HG03432 (cell line): Measurements from ENCODE around the gene RPAIN.

Experiments used
- ATAC-seq: cut with Tn5 transposase; IDR thresholded peaks from one replicate; pipeline ENCODE4 v1.9.1; 2021; ENCODE audit warnings: mild to moderate bottlenecking, moderate library complexity; ENCODE audit not compliant: unreplicated experiment

The RPAIN gene

GRCh38 chr17:5419959-5420653, at the start of gene RPAIN:
Gene RPAIN, plus strand, starts transcription at chr17:5420182. Its CDS starts 29 bp downstream, at chr17:5420211.
- peak; percentile 65 for ATAC-seq

GRCh38 chr17:5370411-5370810, 49.6 kb upstream of the RPAIN start:
- ATAC-seq = no peak

GRCh38 chr17:5373112-5373511, 46.9 kb upstream of the RPAIN start:
- ATAC-seq = peak; percentile 52

GRCh38 chr17:5378566-5379207, 41.3 kb upstream of the RPAIN start:
- no peak for ATAC-seq

- ATAC-seq = no peak
Measured at GRCh38 chr17:5379351-5380107, 40.5 kb upstream of the RPAIN start.

DNA sequence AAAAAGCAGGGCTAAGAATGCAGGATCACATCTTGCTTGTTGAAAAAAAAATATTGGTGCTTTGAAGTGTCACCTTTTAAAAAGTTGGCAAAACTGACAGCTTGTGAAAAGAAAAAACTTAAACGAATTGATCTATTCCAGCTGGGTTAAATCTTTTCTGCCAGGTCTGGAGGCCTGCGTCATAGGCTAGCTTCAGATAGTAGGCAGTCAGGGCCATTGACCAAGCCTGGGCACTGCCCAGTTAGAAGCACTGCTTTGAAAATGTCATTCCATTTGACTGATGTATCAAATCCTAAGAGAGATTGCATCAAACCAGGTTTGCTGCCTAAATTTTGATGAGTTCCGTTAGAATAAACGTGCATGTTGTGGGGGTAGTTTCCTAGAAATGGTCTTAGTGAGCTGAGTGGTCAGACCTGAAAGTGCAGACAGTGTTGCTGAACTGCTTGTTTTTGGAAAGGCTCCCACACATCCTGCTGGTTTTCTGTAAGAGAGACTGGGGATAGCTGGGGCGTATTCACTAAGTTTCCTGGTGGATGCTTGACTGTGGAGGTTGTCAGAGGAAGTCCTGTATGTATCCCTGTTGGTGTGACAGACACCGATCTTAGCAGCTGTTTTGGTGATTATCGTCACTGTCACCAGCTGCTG, 39.4 kb upstream of the RPAIN start:
- no peak for ATAC-seq

- ATAC-seq = no peak
Measured at GRCh38 chr17:5381542-5381941, 38.4 kb upstream of the RPAIN start.

DNA sequence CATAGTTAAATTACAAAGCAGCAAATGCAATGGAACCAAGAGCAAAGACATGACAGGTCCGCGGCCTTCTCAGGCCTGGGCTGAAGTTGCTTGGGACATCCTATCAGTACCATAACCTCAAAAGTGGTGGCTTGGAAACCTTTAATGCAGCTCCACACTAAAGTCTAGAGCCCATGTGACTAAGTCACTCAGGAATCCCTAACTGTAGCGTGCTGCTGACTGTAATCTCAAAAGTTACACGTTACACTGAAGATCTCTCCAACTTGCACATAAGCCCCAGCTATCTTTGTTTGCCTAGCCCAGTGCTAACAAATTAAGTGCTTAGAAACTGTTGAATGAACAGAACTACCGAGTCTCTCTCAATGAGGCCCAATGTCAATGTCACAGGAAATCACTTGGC, 28.3 kb upstream of the RPAIN start:
- no peak for ATAC-seq

GRCh38 chr17:5396612-5397011, 23.4 kb upstream of the RPAIN start:
- ATAC-seq = no peak

DNA sequence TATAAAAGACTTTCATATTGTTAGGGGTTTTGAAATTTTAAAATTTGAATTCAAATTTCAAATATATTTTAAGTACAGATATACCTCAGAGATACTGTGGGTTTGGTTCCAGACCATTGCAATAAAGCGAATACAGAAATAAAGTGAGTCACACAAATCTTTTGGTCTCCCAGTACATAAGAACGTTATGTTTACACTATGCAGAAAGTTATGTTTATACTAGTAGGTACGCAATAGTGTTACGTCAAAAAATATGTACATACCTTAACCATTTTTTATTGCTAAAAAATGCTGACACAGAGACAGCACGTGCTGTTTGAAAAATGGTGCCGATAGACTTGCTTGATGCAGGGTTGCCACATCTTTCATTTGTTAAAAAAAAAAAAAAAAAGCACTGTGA, 20.2 kb upstream of the RPAIN start:
- no peak for ATAC-seq

DNA sequence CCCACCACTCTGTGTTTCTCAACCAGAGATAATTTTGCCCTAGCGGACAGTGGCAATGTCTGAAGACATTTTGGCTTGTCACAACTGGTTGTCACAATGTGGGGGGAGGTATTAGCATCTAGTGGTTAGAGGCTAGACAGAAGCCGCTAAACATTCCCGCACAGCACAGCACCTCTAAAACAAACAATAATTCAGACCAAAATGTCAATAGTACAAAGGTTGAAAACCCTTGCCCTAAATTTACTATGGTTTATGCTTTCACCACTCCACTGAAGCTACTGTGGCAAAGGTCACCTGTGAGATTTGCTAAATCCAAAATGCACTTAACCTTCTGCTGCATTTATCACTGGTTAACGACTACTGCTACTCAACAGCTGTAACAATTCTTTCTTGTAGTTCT, 14.6 kb upstream of the RPAIN start:
- ATAC-seq = no peak

DNA sequence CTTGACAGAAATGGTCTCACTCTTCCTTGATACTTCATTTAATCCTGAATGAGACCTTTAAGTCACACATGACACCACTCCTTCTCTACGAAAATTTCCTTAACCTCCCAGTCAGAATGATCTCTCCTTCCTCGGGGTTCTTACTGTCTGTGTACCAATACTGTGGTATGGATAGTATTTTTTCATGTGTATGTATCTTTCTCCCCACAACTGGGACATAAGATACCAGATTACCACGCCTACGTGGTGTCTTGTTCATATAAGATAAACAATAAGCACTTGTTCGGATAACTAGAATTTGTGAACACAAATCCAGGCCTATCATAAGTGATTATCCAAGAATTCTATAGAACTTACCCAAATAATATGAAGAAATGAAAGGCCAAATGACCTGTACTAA, 11.8 kb upstream of the RPAIN start:
- ATAC-seq = no peak

DNA sequence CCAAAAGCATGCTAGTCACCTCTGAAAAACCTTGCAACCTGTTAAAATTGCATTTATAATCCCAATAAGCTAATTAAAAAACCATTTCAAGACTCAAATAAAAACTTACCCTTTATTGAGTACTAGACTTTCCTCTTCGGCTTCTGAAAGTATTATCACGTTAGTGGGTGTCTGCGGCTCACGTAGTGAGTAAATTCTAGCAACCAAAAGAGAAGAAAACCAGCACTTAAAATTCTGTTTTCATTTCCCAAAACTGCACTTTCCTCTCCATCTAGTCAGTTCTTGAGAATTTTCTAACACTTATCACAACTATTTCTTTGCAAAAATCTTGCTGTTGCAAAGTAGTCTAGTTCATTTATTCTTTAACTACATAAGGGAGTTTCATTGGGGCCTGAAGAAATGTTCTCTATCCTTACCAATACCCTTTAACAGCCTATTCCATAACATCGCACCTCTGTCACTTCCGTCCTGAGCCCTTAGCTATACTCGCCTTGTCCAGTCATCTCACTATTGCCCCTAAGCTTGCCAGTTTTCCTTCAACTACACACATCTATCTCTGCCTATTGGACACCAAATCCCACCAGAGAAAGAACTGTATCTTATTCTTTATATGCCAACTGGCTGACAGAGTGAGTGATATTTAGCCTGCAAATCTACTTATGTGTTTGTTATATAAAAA, 9.2 kb upstream of the RPAIN start:
- ATAC-seq = no peak

DNA sequence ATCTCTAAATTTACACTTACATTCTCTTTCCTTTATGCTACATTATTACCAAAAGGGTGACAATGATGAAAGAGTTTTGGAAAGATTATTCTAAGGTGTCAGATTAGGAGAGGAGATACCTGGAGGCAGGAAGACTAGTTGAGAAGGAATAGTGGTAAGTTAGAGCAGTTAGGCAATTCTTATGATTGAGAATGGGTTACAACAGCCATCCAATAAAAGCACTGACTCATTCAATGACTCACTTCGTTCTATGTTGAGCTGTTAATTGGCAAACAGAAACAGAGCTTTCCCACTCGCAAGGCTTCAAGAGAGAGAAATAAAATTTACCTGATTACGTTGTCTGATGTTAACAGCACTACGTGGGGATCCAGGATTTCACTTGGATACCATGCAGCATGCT, 6.3 kb upstream of the RPAIN start:
- ATAC-seq = no peak

- no peak for ATAC-seq
Measured at GRCh38 chr17:5416901-5417300, 3.1 kb upstream of the RPAIN start.

DNA sequence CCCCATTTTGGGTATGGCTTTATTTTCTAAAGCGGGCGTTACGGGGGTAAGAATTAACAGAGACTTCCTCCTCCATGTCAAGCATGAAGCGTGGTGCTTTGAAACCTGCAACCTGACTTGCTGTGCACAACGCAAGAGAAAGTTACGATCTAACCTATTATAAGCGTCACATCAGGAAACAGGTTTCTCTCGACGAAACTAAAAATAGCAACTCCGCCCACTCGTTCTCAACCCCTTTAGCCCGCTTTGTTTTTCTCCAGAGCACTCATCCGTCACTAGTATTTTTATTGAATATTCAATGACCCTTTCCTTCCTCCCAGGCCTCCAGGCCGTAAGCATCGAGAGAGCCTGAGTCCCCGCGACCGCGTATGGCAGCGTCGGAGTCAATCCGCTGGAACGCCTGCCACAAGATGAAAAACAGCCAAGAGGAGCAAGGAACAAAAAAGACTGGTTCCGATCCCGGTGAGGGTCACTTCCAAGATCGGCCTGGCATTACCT, 1.1 kb upstream of the RPAIN start:
- peak; percentile 30 for ATAC-seq

DNA sequence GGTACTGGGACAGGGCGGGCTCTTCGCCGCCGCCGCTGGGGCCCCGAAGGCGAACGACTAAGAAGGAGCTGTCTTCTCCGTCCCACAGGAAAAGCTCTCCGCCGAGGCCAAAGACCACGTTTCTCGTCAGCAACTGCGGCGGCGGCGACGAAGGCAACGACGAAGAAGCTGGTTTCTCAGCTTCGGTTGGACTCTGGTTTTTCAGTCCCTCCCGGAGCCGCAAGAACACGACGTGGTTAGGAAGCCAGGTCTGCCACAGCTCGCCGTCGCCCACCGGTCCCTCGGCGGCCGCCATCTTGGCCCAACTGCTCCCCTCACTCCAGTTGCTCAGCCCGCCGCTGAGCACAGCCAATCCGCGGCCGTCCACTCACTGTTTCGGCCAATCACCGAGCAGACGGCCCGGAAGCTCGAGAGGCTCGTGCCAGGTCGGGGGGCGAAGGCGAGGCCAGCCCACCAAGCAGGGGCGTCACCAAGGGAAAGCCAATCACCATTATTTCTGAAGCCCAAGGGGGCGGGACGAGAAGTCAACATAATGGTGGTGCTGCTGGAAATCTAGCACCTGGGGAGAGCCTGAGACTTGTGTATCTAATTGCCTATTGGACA, 525 bp upstream of the RPAIN start, which contains the start of gene NUP88:
Gene NUP88 (minus strand): TSS at position 307 of the 603 bp plus-strand sequence. CDS start 12 bp downstream, at position 295.
- ATAC-seq = peak; percentile 88

- no peak for ATAC-seq
Measured at GRCh38 chr17:5422505-5422904, 2.5 kb downstream of the RPAIN start.

GRCh38 chr17:5424909-5425308, 4.9 kb downstream of the RPAIN start:
- no peak for ATAC-seq

GRCh38 chr17:5425826-5426225, 5.8 kb downstream of the RPAIN start:
- ATAC-seq = no peak
